Heart right ventricle (tissue), 16 donors: ENCODE measurements around the gene EME2. TPM values are rescaled to one million over a fixed set of nuclear protein-coding genes. Genes with fewer than 3 reads are reported as not detected.

ENCODE experiments used
- ATAC-seq, 8 donors: fragments of 200-7000 bp; cut with Tn5 transposase; one replicate each; pipeline ENCODE4 v1.9.1; 2020; ENCODE audit warnings: mild to moderate bottlenecking in 8 of 8, moderate library complexity in 8 of 8, moderate number of reproducible peaks in 1 of 8
- DNase-seq, 2 donors: peaks; one replicate each; pipeline ENCODE4 v3.0.0-alpha.2; 2020
- H3K27ac ChIP-seq, 10 donors: fragments of 200-600 bp; sonication (generic) in 2 of 10; one replicate each; pipeline versions ENCODE4 v1.5.0 to v1.8.0; 2020 to 2022; ENCODE audit warnings: mild to moderate bottlenecking in 3 of 10
- H3K27me3 ChIP-seq, 7 donors: fragments of 200-600 bp; one replicate each; pipeline ENCODE4 v1.8.0; 2021 to 2022; ENCODE audit warnings: mild to moderate bottlenecking in 2 of 7
- H3K36me3 ChIP-seq, 9 donors: fragments of 200-600 bp; sonication (generic) in 1 of 9; one replicate each; pipeline versions ENCODE4 v1.5.0 to v1.8.0; 2020 to 2022; ENCODE audit warnings: mild to moderate bottlenecking in 2 of 9
- H3K4me1 ChIP-seq, 9 donors: fragments of 200-600 bp; sonication (generic) in 1 of 9; one replicate each; pipeline versions ENCODE4 v1.5.0 to v1.8.0; 2020 to 2022; ENCODE audit warnings: mild to moderate bottlenecking in 4 of 9
- H3K4me3 ChIP-seq, 10 donors: fragments of 200-600 bp; sonication (generic) in 2 of 10; one replicate each; pipeline versions ENCODE4 v1.5.0 to v1.8.0; 2020 to 2022; ENCODE audit warnings: mild to moderate bottlenecking in 7 of 10, moderate library complexity in 2 of 10
- H3K9me3 ChIP-seq, 11 donors: fragments of 200-600 bp in 10 of 11; sonication (generic) in 2 of 11; one replicate each; pipeline versions ENCODE4 v1.5.0 to v1.8.0; 2013 to 2022; ENCODE audit warnings: mild to moderate bottlenecking in 2 of 11, control low read depth in 1 of 11, moderate library complexity in 1 of 11
- WGBS, 2 donors: extraction: QIAGEN DNeasy Blood & Tissue Kit; methylation state at CpG; one replicate each; pipeline ENCODE4 v1.1.7; 2013; ENCODE audit warnings: inconsistent platforms in 1 of 2; 5-methylcytosine and 5-hydroxymethylcytosine counted together
- intact Hi-C, 10 donors: fragments of 100-400 bp; cut with DNase I; formaldehyde crosslinking; loops; one replicate each; pipeline versions ENCODE4 v1.11.1 to v1.14.2; 2022
- polyA plus RNA-seq, 2 donors: library from polyadenylated mRNA; stranded (reverse); fragments of 200-250 nt; gene quantifications; one replicate each; pipeline ENCODE4 v1.2.3, GENCODE V29; 2013
- total RNA-seq, 10 donors: library from RNA; stranded (reverse); fragmentation: NEBNext Ultra II Directional in 3 of 10; extraction: Animal tissue kit (Norgen Biotek cat#: 25700) in 3 of 10; gene quantifications; one replicate each; pipeline versions ENCODE4 v1.2.1 to v1.2.4, GENCODE V29; 2021 to 2023
- TF ChIP-seq, protein P1 (sequence below), 9 donors: fragments of 200-600 bp; sonication (generic) in 2 of 9; IDR thresholded peaks; one replicate each; pipeline versions ENCODE4 v1.5.0 to v1.8.0; 2021 to 2022; ENCODE audit warnings: antibody characterized with exemption in 9 of 9, mild to moderate bottlenecking in 5 of 9, moderate library complexity in 1 of 9
- donor health status: Arrhythmogenic right ventricular cardiomyopathy.
- donor health status: ischemic (EF 13 %, LVEDD 7.1; RV severe dilation, severe dysfunction).
- donor health status: healthy with polysubstance abuse.
- donor health status: DM: no; HTN: yes; CAD: no.
- donor health status: DM: no; HTN: no; CAD: no.
- donor health status: ischemic (EF 25% LVEDD 6.9; RV normal size, moderate dysfunction).
- donor health status: ischemic (EF 25% LVEDD 5.7; RV mildly dilated, moderate dysfunction).
- donor health status: healthy.
- donor health status: DM: yes; HTN: yes; CAD: no.
- donor health status: Ischemic cardiomyopathy.
- donor health status: ischemic (EF 35%, LVEDD 5.7; RV mildly dilated, moderate dysfunction).
- donor health status: nonischemic (EF 11% LVEDD 7.7; RV severe dilation, severe dysfunction).
- donor health status: DM: yes; HTN: yes; CAD: no.
- donor health status: PGD.
- donor health status: ischemic (EF 29% LVEDD 5.4; RV normal size, mild dysfunction).
- donor health status: nonischemic (EF 23%, LVEDD 6.1; RV moderate dilation, normal function).

The EME2 gene
- total and polyA plus RNA-seq, 12 donors: 3.0 to 17.9 (median 7.3) TPM

GRCh38 chr16:1751946-1752345, 20.7 kb upstream of the EME2 start:
- no peaks in the 10 kb centered on the region for H3K9me3 ChIP-seq

DNA sequence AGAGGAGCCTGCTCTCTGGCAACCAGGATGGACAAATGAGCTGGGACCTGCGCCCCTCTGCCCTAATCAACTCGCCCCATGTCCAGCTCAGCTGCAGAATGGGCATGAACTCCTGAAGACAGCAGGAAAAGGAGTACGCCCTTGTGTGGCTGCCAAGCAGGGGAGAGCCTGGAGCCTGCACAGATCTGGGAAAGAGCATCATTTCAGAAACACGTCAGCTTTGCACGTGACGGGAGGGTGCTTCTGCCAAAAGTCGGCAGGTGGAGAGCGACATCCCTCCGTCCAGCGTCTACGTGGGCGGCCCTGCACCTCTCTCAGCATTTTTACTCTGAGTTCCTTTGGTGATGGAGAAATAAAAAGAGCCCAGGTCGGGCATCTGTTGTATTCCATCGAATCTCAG, 19.8 kb upstream of the EME2 start:
- TF ChIP-seq, protein P1, sequence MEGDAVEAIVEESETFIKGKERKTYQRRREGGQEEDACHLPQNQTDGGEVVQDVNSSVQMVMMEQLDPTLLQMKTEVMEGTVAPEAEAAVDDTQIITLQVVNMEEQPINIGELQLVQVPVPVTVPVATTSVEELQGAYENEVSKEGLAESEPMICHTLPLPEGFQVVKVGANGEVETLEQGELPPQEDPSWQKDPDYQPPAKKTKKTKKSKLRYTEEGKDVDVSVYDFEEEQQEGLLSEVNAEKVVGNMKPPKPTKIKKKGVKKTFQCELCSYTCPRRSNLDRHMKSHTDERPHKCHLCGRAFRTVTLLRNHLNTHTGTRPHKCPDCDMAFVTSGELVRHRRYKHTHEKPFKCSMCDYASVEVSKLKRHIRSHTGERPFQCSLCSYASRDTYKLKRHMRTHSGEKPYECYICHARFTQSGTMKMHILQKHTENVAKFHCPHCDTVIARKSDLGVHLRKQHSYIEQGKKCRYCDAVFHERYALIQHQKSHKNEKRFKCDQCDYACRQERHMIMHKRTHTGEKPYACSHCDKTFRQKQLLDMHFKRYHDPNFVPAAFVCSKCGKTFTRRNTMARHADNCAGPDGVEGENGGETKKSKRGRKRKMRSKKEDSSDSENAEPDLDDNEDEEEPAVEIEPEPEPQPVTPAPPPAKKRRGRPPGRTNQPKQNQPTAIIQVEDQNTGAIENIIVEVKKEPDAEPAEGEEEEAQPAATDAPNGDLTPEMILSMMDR (IDR thresholded peaks at IDR 0.05): no peak
- ATAC-seq: no peak

More at GRCh38 chr16:1751946-1752345, 20.7 kb upstream of the EME2 start:
- intact Hi-C loops: no loop called here
- DNase-seq (no peak), ATAC-seq (no peak)
- 95 to 97% methylated on average over 16 of the region's 16 CpGs for WGBS, 2 donors
- Histone ChIP-seq H3K27ac (no peak overlapping the region), H3K4me3 (no peak overlapping the region), H3K4me1 (no peaks in the 10 kb centered on the region), H3K36me3 (peaks cover 0 to 95% (median 37%) of the 10 kb centered on the region in 9 donors), H3K27me3 (no peaks in the 10 kb centered on the region)
- TF ChIP-seq, protein P1 (IDR thresholded peaks at IDR 0.05): no peak

DNA sequence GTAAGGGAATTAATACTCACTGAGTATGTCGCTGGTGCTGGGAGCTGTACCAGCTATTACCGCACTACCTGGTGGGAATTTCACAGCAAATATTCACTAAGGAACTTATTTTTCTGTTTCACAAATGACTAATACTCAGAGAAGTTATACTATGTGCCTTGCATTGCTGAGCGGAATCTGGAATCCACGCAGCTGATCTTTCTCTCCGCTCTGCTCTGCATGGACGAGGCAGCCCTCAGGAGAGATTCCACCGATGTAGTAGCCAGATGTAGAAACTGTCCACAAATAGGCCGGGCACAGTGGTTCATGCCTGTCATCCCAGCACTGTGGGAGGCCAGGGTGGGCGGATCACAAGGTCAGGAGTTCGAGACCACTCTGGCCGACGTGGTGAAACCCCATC, 18.4 kb upstream of the EME2 start:
- H3K4me3 ChIP-seq: no peak overlapping the region
- TF ChIP-seq, protein P1 (IDR thresholded peaks at IDR 0.05): no peak
- WGBS, 2 donors: 94 to 97% methylated on average over 12 of the region's 12 CpGs
- ATAC-seq (no peak), DNase-seq (no peak)
- intact Hi-C loops: no loop called here
- H3K9me3 ChIP-seq: no peaks in the 10 kb centered on the region
- no peaks in the 10 kb centered on the region for H3K27me3 ChIP-seq
- no peak overlapping the region for H3K27ac ChIP-seq
- no peaks in the 10 kb centered on the region for H3K4me1 ChIP-seq
- H3K36me3 ChIP-seq: peaks cover 0 to 96% (median 18%) of the 10 kb centered on the region in 9 donors

More for the DNA sequence above, 19.8 kb upstream of the EME2 start:
- H3K27me3 ChIP-seq: no peaks in the 10 kb centered on the region
- intact Hi-C loops: no loop called here
- H3K4me1 ChIP-seq: no peaks in the 10 kb centered on the region
- H3K9me3 ChIP-seq: no peaks in the 10 kb centered on the region
- H3K36me3 ChIP-seq: peaks cover 0 to 96% (median 31%) of the 10 kb centered on the region in 9 donors
- 95 to 96% methylated on average over 14 of the region's 14 CpGs for WGBS, 2 donors
- no peak overlapping the region for H3K27ac ChIP-seq
- DNase-seq: no peak
- no peak overlapping the region for H3K4me3 ChIP-seq

GRCh38 chr16:1757714-1758461, 14.7 kb upstream of the EME2 start:
- WGBS, 2 donors: 94 to 96% methylated on average over 37 of the region's 37 CpGs
- peaks cover 0 to 92% (median 24%) of the 10 kb centered on the region in 9 donors for H3K36me3 ChIP-seq

More at GRCh38 chr16:1757714-1758461, 14.7 kb upstream of the EME2 start:
- H3K9me3 ChIP-seq: no peaks in the 10 kb centered on the region
- intact Hi-C loops: no loop called here
- TF ChIP-seq, protein P1 (IDR thresholded peaks at IDR 0.05): no peak
- no peak overlapping the region for H3K4me3 ChIP-seq
- no peaks in the 10 kb centered on the region for H3K4me1 ChIP-seq
- H3K27me3 ChIP-seq: no peaks in the 10 kb centered on the region
- no peak for ATAC-seq
- no peak for DNase-seq
- no peak overlapping the region for H3K27ac ChIP-seq
